Measurements from ENCODE around the gene SLC6A8.
"Not testable (repeated sequence)": the region's sequence is repeated elsewhere in the genome, so short reads cannot be mapped to it uniquely, and the experiment has no call there.

Gene SLC6A8

DNA sequence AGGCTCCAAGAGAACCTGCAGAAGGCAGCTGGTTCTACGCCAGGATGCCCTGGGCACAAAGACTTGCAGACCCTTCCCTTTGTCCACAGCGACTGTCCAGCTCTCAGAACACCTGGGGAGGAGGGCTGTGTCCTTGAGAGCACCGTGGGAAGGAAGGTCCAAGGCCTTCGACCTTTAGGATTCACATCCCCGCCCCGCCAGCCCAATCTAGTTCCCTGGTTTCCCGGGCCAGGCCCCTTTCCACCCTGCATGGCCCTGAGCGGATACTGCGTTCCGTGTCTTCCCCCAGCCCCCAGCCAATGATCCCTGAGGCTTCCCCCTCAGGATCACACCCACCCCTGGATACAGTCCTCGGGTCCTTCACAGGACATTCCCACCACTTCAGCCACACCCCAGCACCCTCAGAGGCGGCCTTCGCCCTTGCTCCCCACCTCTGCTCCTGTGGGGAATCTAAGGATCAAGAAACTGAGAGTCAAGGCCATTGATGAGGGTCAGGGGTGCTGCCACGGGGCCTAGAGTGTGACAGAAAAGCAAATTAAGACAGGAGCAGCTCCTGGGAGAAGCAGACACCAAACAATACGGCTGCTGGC is 46.0 kb downstream of the SLC6A8 start:
- no peak for DNase-seq

DNA sequence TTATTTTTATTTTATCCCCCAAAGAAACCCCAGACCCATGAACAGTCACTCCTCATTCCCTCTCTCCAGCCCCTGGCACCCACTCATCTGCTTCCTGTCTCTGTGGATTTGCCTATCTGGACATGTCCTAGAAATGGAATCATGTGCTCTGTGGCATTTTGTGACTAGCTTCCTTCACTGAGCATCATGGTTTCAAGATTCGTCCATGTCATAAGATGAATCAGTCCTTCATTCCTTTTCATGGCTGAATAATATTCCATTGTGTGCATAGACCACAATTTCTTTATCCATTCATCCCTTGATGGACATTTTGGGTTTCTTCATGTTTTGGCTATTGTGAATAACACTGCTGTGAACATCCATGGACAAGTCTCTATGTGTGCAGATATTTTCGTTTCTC is 47.1 kb downstream of the SLC6A8 start:
- no peak for DNase-seq

- DNase-seq, result no peak
Observed at GRCh38 chrX:153735274-153735673, 47.5 kb downstream of the SLC6A8 start.

DNA sequence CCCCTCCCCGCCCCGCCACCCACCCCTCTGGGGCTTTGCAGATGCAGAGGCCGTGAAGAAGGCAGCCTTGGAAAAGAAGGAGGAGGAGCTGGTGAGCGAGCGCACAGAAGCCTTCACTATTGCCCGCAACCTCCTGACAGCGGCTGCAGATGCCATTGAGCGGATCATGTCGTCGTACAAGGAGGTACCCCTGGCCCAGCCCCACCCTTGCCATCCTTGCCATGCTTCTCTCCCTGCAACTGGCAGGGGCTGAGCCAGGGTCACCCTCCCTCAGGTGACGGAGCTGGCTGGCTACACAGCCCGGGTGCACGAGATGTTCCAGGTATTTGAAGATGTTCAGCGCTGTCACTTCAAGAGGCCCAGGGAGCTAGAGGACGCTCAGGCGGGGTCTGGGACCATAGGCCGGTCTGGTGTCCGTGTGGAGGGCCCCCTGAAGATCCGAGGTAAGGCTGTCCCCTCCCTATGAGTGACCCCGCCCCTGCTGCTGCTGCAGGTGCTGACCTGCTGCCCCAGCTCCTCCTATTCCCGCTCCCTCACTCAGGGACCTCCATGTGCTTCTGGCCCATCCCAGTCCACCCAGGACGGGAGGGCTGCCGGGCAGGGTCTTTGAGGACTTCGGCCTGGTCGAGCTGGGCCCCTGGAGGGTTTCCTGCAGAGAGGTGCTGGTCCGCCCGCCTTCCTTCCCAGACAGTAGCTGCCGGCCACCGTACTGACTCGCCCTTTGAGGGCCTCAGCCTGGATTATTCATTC is 48.5 kb downstream of the SLC6A8 start:
- no peak for DNase-seq

DNA sequence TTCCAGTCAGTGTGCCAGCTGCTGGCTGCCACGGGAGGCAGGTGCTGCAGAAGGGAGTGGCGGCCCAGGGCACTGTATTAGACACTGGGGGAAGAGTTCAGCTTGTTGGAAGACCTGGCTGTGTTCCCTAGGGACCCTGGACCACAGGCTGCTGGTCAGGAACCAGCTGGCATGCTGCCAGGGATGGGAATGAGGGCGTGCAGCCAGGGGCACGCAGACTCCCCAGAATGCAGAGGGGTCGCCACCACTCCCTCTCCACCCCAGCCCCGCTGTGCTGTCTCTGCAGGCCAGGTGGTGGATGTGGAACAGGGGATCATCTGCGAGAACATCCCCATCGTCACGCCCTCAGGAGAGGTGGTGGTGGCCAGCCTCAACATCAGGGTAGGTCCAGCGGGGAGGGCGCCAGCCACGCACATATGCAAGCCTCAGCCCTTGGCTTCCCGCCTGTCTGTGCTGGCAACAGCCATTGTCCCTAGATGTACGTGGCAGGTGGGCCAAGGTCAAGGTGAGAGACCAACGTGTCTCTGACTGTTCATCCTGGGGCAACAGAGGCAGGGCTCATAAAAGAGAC is 49.2 kb downstream of the SLC6A8 start:
- DNase-seq, result no peak

GRCh38 chrX:153738056-153738605 is 50.4 kb downstream of the SLC6A8 start:
- no peak for DNase-seq

- no peak for DNase-seq
Observed at GRCh38 chrX:153739754-153740486, 52.2 kb downstream of the SLC6A8 start.

DNA sequence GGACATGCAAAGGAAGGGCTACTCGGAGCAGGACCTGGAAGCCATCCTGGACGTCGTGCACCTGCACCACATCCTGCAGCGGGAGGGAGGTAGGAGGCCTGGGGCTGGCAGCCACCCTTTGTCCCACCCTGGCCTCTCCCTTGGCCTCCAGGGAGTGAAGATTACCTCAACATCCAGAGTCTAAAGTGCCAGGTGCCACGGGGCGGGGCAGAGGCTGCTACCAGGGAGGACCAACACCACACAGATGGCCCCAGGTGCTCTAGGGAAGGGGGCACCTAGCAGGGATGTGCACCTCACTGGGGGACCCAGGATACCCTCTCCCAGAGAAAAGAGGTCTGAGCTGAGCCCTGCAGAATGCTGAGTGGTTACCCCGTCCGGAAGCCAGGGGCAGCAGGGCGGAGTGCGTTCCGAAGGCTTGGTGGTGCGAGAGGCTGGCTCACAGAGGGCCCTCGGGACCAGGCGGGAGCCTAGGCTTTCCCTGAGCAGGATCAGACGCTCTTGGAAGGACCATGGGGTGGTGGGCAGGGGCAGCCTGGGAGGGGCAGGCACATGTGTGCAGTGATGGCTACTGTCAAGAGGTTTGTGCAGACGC is 53.0 kb downstream of the SLC6A8 start:
- DNase-seq, result no peak

DNA sequence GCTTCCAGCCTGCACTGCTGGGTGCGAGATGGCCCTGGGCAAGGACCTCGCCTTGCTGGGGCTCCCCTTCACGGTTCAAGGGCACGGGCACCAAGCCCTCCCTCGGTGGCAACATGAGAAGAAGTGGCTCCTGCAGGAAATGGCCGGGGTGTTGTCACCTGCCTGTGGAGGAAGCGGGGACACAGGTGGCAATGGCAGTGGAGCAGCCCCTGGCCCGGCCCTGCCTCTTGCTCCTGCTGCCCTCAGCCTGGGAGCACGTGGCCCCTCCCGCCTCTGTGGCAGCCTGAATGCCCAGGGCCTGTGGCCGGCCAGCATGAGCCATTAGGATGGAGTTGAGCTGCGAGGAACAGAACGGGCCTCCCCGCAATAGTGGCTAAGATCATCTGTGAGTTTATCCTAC is 53.7 kb downstream of the SLC6A8 start:
- DNase-seq, result no peak

DNA sequence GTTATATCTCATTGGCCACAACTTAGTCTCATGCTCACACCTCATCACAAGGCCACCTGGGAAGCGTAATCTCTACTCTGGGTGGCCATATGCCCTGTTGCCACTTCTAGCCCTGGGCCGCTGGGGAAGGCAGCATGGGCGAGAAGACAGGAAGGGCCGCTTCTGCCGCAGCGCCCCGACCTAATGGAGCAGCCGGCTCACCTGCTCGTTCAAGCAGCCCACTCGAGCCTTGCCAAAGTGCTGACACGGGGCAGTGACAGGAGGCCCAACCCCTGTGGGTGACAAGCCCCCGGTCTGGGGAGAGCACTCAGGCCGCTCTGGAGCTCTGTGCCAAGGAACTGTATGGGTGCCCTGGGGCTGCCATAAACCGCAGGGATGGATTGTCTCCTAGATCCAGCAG is 54.4 kb downstream of the SLC6A8 start:
- DNase-seq, result not testable (repeated sequence)

DNA sequence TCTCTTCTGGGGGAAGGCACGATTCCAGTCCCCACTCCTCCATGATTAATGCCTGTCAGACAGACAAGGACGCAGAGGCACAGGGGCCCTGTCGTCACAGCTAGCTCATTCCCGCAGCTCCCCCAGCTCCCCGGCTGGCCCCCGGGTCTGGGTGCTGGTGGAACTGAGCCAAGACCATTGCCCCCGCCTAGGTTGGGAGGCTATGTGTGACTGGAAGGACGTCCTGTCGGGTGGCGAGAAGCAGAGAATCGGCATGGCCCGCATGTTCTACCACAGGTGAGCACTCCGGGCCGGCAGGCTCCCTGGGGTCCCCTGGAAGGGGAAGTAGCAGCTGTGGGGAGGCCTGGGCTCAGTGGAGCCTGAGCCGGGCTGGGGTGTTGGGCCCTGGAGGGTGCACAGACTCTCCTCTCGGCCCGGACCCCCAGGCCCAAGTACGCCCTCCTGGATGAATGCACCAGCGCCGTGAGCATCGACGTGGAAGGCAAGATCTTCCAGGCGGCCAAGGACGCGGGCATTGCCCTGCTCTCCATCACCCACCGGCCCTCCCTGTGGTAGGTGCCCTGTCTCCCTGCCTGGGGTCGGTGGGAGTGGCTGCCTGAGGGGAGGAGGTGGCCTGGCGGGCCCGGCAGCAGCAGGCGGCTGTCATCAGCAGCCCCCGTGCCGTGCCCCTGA is 55.2 kb downstream of the SLC6A8 start:
- DNase-seq, result not testable (repeated sequence)

DNA sequence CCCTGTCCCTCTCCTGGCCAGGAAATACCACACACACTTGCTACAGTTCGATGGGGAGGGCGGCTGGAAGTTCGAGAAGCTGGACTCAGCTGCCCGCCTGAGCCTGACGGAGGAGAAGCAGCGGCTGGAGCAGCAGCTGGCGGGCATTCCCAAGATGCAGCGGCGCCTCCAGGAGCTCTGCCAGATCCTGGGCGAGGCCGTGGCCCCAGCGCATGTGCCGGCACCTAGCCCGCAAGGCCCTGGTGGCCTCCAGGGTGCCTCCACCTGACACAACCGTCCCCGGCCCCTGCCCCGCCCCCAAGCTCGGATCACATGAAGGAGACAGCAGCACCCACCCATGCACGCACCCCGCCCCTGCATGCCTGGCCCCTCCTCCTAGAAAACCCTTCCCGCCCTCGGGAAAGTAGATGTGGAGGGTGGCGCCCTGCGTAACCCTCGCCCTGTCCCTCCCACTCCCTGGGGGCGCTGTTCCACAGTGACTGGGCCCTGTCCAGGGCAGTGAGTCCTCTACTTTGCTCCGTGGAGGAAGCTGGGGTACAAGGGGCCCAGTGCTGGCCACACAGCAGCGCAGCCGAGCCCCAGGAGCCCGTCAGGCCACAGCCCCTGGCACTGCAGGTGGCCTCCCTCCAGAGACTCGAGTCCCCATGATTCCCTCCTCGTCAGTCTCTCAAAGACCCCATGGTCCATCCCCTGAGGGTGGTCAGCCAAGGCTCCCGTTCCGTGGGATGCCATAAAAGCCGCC is 55.9 kb downstream of the SLC6A8 start:
- not testable (repeated sequence) for DNase-seq

DNA sequence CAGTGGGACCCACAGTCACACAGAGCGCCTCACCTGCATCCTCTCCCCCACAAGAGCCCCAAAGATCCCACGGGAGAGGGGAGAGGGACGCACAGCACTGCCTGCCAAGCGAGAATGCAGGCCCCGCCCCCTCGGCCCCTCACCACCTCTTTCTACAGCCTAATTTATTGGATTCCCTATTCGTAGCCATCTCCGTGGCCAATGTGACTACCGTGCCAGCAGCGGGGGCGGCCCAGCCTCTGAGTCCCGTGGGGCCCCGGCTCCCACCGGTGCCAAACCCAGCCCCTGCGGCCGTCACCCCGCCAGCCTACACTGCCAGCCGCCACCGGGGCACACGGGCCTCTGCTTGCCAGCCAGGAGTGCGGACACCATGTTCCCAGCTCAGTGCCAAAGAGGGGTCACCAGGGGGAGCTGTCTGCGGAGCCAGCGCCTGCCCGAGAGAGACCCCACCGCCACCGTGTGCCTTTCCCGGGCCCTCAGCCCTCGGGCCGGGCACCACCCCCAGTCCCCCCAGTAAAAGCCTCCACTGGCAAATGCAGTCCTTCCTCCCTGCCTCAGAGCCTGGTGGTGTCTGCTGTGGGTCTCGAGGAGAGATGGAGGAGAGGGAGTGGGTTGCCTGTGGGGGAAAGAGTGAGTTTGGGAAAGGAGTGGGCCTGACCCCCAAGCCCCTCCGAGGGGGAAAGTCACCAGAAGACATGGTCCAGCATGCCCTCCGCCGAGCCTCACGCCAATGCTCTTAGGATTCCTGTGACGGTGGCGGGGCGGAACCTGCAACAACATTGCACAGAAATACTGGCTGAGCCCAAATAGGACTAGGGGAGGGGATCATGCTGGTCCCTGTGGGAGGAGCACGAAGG is 56.7 kb downstream of the SLC6A8 start:
- DNase-seq, result no peak

DNA sequence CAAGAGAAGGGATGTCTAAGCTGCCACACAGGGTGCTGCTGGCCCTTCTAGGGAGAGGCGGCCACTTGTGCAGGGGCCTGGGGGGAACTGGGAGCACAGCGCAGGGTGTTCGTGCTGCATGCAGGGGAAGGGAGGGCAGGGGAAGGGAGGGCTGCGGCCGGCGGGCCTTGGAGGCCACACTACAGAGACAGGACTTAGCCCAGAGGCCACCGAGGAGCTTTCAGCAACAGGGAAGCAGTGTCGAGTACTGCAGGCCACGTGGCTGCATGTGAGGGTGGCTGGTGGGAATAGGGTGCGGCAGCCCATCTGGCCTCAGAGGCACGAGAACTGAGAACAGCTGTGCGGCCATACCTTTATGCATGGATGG is 57.3 kb downstream of the SLC6A8 start:
- not testable (repeated sequence) for DNase-seq
